Neuronal stem cell (in vitro differentiated cells): ENCODE data around the gene ITPK1.

Experiments
- DNase-seq: peaks from one replicate; pipeline ENCODE4 v3.0.0-alpha.2; 2013; ENCODE audit warnings: low spot score
- H2AFZ ChIP-seq: one replicate; pipeline ENCODE4 v1.6.1; 2013; ENCODE audit warnings: mild to moderate bottlenecking, low read length, inconsistent platforms
- H2AK5ac ChIP-seq: 2 replicates; pipeline ENCODE4 v1.6.1; 2013; ENCODE audit warnings: low read depth, mild to moderate bottlenecking, inconsistent platforms, low read length, moderate library complexity, mixed read lengths
- H2BK120ac ChIP-seq: 2 replicates; pipeline ENCODE4 v1.6.1; 2013; ENCODE audit warnings: low read depth, mild to moderate bottlenecking, inconsistent platforms, low read length, moderate library complexity, mixed read lengths
- H2BK12ac ChIP-seq: one replicate; pipeline ENCODE4 v1.6.1; 2013; ENCODE audit warnings: low read length, inconsistent platforms
- H2BK15ac ChIP-seq: 2 replicates; pipeline ENCODE4 v1.6.1; 2013; ENCODE audit warnings: mild to moderate bottlenecking, low read length, inconsistent platforms, mixed read lengths
- H2BK5ac ChIP-seq: one replicate; pipeline ENCODE4 v1.6.1; 2013; ENCODE audit warnings: inconsistent platforms, mild to moderate bottlenecking, low read length, moderate library complexity
- H3K14ac ChIP-seq: one replicate; pipeline ENCODE4 v1.6.1; 2013; ENCODE audit warnings: low read length, inconsistent platforms
- H3K18ac ChIP-seq: 2 replicates; pipeline ENCODE4 v1.6.1; 2013; ENCODE audit warnings: low read length, inconsistent platforms
- H3K23ac ChIP-seq: 2 replicates; pipeline ENCODE4 v1.6.1; 2013; ENCODE audit warnings: low read depth, mild to moderate bottlenecking, mixed read lengths, low read length, inconsistent platforms; ENCODE audit not compliant: poor library complexity
- H3K27ac ChIP-seq: replicated peaks from 3 replicates; pipeline ENCODE4 v1.5.1; 2013; ENCODE audit warnings: low read length, inconsistent platforms
- H3K27me3 ChIP-seq, 3 experiments: 2 replicates each; pipeline ENCODE4 v1.6.1; 2013; ENCODE audit warnings: low read length in 3 of 3, mild to moderate bottlenecking in 2 of 3, inconsistent platforms in 1 of 3, low read depth in 1 of 3, mixed read lengths in 1 of 3, moderate library complexity in 1 of 3; ENCODE audit not compliant: control insufficient read depth in 3 of 3, insufficient read depth in 3 of 3
- H3K36me3 ChIP-seq, 2 donors: replicated peaks in 1 of 2; 2 replicates each; pipeline ENCODE4 v1.6.1; 2013; ENCODE audit warnings: low read length in 2 of 2; ENCODE audit not compliant: control insufficient read depth in 2 of 2, insufficient read depth in 2 of 2
- H3K4ac ChIP-seq: 2 replicates; pipeline ENCODE4 v1.6.1; 2013; ENCODE audit warnings: inconsistent platforms, mild to moderate bottlenecking, low read length, moderate library complexity
- H3K4me1 ChIP-seq, 2 donors: 1 replicate in 1 of 2; 2 replicates in 1 of 2; pipeline ENCODE4 v1.6.1; 2013; ENCODE audit warnings: low read length in 2 of 2, low read depth in 1 of 2; ENCODE audit not compliant: control insufficient read depth in 2 of 2, insufficient read depth in 1 of 2
- H3K4me2 ChIP-seq: one replicate; pipeline ENCODE4 v1.6.1; 2013; ENCODE audit warnings: mild to moderate bottlenecking, low read length, inconsistent platforms; ENCODE audit not compliant: insufficient read depth, poor library complexity, severe bottlenecking
- H3K4me3 ChIP-seq, 2 donors: 2 replicates each; pipeline ENCODE4 v1.5.1; 2013; ENCODE audit warnings: low read length in 2 of 2, mild to moderate bottlenecking in 2 of 2, inconsistent platforms in 1 of 2, moderate library complexity in 1 of 2
- H3K79me1 ChIP-seq: one replicate; pipeline ENCODE4 v1.6.1; 2013; ENCODE audit warnings: low read depth, mild to moderate bottlenecking, inconsistent platforms, low read length, moderate library complexity
- H3K9ac ChIP-seq: one replicate; pipeline ENCODE4 v1.6.1; 2013; ENCODE audit warnings: mild to moderate bottlenecking, low read depth, low read length, inconsistent platforms; ENCODE audit not compliant: poor library complexity
- H3K9me3 ChIP-seq, 2 donors: replicated peaks in 1 of 2; 2 replicates each; pipeline versions ENCODE3 to v1.6.1; 2013; ENCODE audit warnings: low read length in 2 of 2, mild to moderate bottlenecking in 2 of 2, inconsistent platforms in 1 of 2, low read depth in 1 of 2, mixed read lengths in 1 of 2, moderate library complexity in 1 of 2; ENCODE audit not compliant: control insufficient read depth in 2 of 2, insufficient read depth in 1 of 2
- H4K8ac ChIP-seq: one replicate; pipeline ENCODE4 v1.6.1; 2013; ENCODE audit warnings: low read depth, mild to moderate bottlenecking, inconsistent platforms, low read length, moderate library complexity
- H4K91ac ChIP-seq: one replicate; pipeline ENCODE4 v1.6.1; 2013; ENCODE audit warnings: low read length, low read depth, mild to moderate bottlenecking, inconsistent platforms; ENCODE audit not compliant: poor library complexity
- WGBS, 2 donors: extraction: QIAGEN DNeasy Blood & Tissue Kit; methylation state at CpG; one replicate each; pipeline ENCODE4 v1.1.7; 2013; ENCODE audit warnings: missing lambda C conversion rate in 2 of 2, mixed read lengths in 1 of 2; ENCODE audit not compliant: insufficient read length in 2 of 2, insufficient replicate concordance in 1 of 2; ENCODE audit errors: extremely low coverage in 2 of 2; 5-methylcytosine and 5-hydroxymethylcytosine counted together

Gene ITPK1

GRCh38 chr14:93055651-93056115 is 60.0 kb downstream of the ITPK1 start:
- no peak overlapping the region for H2AFZ ChIP-seq
- H3K14ac ChIP-seq, result no peak overlapping the region
- H3K36me3 ChIP-seq, result no peaks in the 10 kb centered on the region
- H3K4me1 ChIP-seq, result peaks cover 16 to 17% of the 10 kb centered on the region in 2 donors
- no peak overlapping the region for H2BK12ac ChIP-seq
- H3K23ac ChIP-seq, result peak overlapping the region; percentile 52
- H3K27ac ChIP-seq, result no peak overlapping the region
- H4K91ac ChIP-seq, result no peak overlapping the region
- H3K9ac ChIP-seq, result no peak overlapping the region
- no peak overlapping the region for H2BK120ac ChIP-seq
- H3K4me3 ChIP-seq, result no peak overlapping the region
- no peak for DNase-seq
- H3K27me3 ChIP-seq, result peaks cover 0 to 4% (median 0%) of the 10 kb centered on the region in 3 experiments
- no peak overlapping the region for H2BK15ac ChIP-seq
- no peak overlapping the region for H3K4me2 ChIP-seq
- WGBS, 2 donors, result no CpG with 5 or more reads among the region's 9 CpGs
- no peak overlapping the region for H4K8ac ChIP-seq
- H3K18ac ChIP-seq, result peak overlapping the region; percentile 60
- H3K4ac ChIP-seq, result no peak overlapping the region
- peaks cover 0 to 2% of the 10 kb centered on the region in 2 donors for H3K9me3 ChIP-seq
- H3K79me1 ChIP-seq, result no peaks in the 10 kb centered on the region
- no peak overlapping the region for H2BK5ac ChIP-seq
- H2AK5ac ChIP-seq, result peak overlapping the region; percentile 58

GRCh38 chr14:93054876-93055275 is 60.8 kb downstream of the ITPK1 start:
- H2BK15ac ChIP-seq, result no peak overlapping the region
- peaks cover 14 to 17% of the 10 kb centered on the region in 2 donors for H3K4me1 ChIP-seq
- no peaks in the 10 kb centered on the region for H3K79me1 ChIP-seq
- peak overlapping the region; percentile 8 for H3K18ac ChIP-seq
- no peak overlapping the region for H3K9ac ChIP-seq
- H3K23ac ChIP-seq, result no peak overlapping the region
- no peak for DNase-seq
- no peak overlapping the region for H4K91ac ChIP-seq
- no peak overlapping the region for H4K8ac ChIP-seq
- no peaks in the 10 kb centered on the region for H3K36me3 ChIP-seq
- peak overlapping the region; percentile 75 for H3K14ac ChIP-seq
- H3K27ac ChIP-seq, result no peak overlapping the region
- no peak overlapping the region for H3K4me3 ChIP-seq
- no peak overlapping the region for H2AFZ ChIP-seq
- no peak overlapping the region for H2BK12ac ChIP-seq
- H3K9me3 ChIP-seq, result no peaks in the 10 kb centered on the region
- no CpG with 5 or more reads among the region's 7 CpGs for WGBS, 2 donors
- no peak overlapping the region for H2BK120ac ChIP-seq
- H2BK5ac ChIP-seq, result no peak overlapping the region
- no peak overlapping the region for H3K4me2 ChIP-seq
- H3K4ac ChIP-seq, result no peak overlapping the region
- H2AK5ac ChIP-seq, result peak overlapping the region; percentile 31
- H3K27me3 ChIP-seq, result peaks cover 0 to 2% (median 0%) of the 10 kb centered on the region in 3 experiments

DNA sequence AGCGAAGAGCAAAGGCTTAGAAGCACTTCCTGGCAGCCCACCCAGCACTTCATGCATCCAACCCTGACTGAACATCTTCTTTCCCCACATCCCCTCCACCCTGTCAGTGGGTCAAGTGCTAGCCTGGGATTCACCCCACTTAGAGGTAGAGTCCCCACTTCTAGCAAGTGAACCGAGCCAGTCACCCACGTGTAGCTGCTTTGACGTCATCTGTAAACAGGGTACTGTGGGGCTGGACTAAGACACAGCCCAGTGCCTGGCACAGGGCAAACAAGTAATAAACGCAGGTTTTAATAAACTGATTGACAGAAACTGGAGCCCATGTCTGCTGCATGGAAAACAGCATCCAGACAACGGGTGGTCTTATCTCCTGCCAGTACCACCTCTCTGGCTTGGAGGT is 61.7 kb downstream of the ITPK1 start:
- peaks cover 0 to 6% (median 0%) of the 10 kb centered on the region in 3 experiments for H3K27me3 ChIP-seq
- H3K4me1 ChIP-seq, result peaks cover 16 to 21% of the 10 kb centered on the region in 2 donors
- H3K36me3 ChIP-seq, result no peaks in the 10 kb centered on the region
- no peak overlapping the region for H3K23ac ChIP-seq
- no peaks in the 10 kb centered on the region for H3K9me3 ChIP-seq
- no peak overlapping the region for H2AFZ ChIP-seq
- H3K9ac ChIP-seq, result no peak overlapping the region
- no peak overlapping the region for H2AK5ac ChIP-seq
- H3K79me1 ChIP-seq, result no peaks in the 10 kb centered on the region
- no peak overlapping the region for H2BK12ac ChIP-seq
- no peak overlapping the region for H3K4ac ChIP-seq
- H3K14ac ChIP-seq, result no peak overlapping the region
- no peak overlapping the region for H4K8ac ChIP-seq
- no peak overlapping the region for H2BK5ac ChIP-seq
- DNase-seq, result no peak
- no peak overlapping the region for H3K27ac ChIP-seq
- H2BK120ac ChIP-seq, result no peak overlapping the region
- H3K18ac ChIP-seq, result peak overlapping the region; percentile 19
- no peak overlapping the region for H2BK15ac ChIP-seq
- no peak overlapping the region for H4K91ac ChIP-seq
- no peak overlapping the region for H3K4me3 ChIP-seq
- no peak overlapping the region for H3K4me2 ChIP-seq
- WGBS, 2 donors, result no CpG with 5 or more reads among the region's 6 CpGs

DNA sequence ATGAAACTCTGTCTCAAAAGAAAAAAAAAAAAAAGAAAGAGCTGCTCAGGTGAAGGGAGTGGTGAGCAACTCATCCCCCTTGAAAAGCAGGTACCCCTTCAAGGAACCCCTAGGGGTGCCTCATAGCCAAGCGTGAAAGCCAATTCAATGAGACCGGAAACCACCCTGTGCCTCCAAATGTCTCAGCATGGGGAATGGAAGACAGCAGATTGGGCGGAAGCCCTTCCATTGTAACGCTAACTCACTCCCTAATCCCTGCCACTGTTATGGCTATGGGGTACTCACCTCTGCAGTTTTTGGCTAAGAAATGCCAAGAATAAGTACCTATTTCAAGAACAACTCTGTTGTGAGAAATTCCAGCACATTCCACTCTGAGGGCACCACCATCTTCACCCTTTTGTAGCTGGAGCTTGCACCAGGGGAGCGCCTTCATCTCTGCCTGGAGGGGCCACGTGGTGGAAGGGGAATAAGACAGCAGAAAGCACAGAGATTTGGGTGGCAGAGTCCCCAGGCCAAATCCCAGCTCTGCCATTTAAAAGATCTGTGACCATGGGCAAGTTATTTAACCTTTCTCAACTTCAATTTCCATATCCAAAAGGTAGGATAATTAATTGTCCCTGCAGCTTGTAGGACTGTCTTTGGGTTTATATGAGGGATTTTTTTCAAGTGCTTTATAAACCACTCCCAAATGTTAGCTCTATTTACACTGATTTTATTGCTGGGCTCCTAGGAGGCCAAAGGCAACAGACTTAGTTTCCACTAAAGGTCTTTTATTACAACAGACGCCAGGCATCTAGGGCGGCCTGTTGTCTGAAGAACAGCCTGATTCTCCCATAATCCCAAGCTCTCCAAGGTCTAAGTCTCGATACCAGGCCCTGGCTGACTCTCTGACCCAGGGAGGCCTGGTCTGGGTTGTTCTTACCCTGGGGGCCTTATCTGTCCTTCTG is 63.9 kb downstream of the ITPK1 start:
- Histone ChIP-seq H2BK12ac (no peak overlapping the region), H3K4me2 (no peak overlapping the region), H2BK15ac (no peak overlapping the region), H3K18ac (no peak overlapping the region), H2AK5ac (no peak overlapping the region), H4K8ac (no peak overlapping the region), H3K27me3 (peaks cover 2 to 19% (median 9%) of the 10 kb centered on the region in 3 experiments), H3K9ac (no peak overlapping the region), H2BK120ac (no peak overlapping the region), H3K14ac (no peak overlapping the region), H2AFZ (no peak overlapping the region), H3K4ac (no peak overlapping the region), H3K9me3 (no peaks in the 10 kb centered on the region), H3K79me1 (no peaks in the 10 kb centered on the region), H3K36me3 (no peaks in the 10 kb centered on the region), H3K23ac (no peak overlapping the region), H3K27ac (no peak overlapping the region), H4K91ac (no peak overlapping the region), H3K4me1 (peaks cover 16 to 21% of the 10 kb centered on the region in 2 donors), H3K4me3 (no peak overlapping the region), H2BK5ac (no peak overlapping the region)
- no CpG with 5 or more reads among the region's 9 CpGs for WGBS, 2 donors
- DNase-seq, result no peak
